ENCODE results near the gene AFF3. TPM values are rescaled to one million over a fixed set of nuclear protein-coding genes. Genes with fewer than 3 reads are reported as not detected.

Gene AFF3
- total RNA-seq, 1 experiment from 2014 or later, result not detected

GRCh38 chr2:99974682-99975375, 167.6 kb downstream of the AFF3 start:
- intact Hi-C loops (cut with micrococcal nuclease; ENCODE audit: unreplicated experiment), result no loop called here
- peaks cover 66% of the 10 kb centered on the region for H3K27me3 Mint-ChIP-seq (ENCODE audit: unreplicated experiment)

GRCh38 chr2:99974275-99974674, 168.1 kb downstream of the AFF3 start:
- H3K9me3 Mint-ChIP-seq (ENCODE audit: low read depth, unreplicated experiment), result no peaks in the 10 kb centered on the region
- DNase-seq, result no peak
- no peak overlapping the region for H3K4me3 Mint-ChIP-seq (ENCODE audit: low read depth, unreplicated experiment)
- intact Hi-C loops (cut with micrococcal nuclease; ENCODE audit: unreplicated experiment), result no loop called here
- H3K27me3 Mint-ChIP-seq (ENCODE audit: unreplicated experiment), result peaks cover 64% of the 10 kb centered on the region
- peaks cover 11% of the 10 kb centered on the region for H3K4me1 Mint-ChIP-seq (ENCODE audit: low read depth, unreplicated experiment)
- no TSS peak for BruUV-seq (replicated peaks)
- no peak overlapping the region for H3K27ac Mint-ChIP-seq (ENCODE audit: unreplicated experiment)
- no peak for TF ChIP-seq CTCF (IDR thresholded peaks at IDR 0.05; ENCODE audit: unreplicated experiment)
- H3K36me3 Mint-ChIP-seq (ENCODE audit: insufficient read depth, unreplicated experiment), result no peaks in the 10 kb centered on the region
- CTCF ChIA-PET, result no interaction called here

More at GRCh38 chr2:99974682-99975375, 167.6 kb downstream of the AFF3 start:
- Mint-ChIP-seq H3K4me1 (ENCODE audit: low read depth, unreplicated experiment) (peaks cover 10% of the 10 kb centered on the region), H3K4me3 (ENCODE audit: low read depth, unreplicated experiment) (no peak overlapping the region), H3K27ac (ENCODE audit: unreplicated experiment) (no peak overlapping the region), H3K9me3 (ENCODE audit: low read depth, unreplicated experiment) (no peaks in the 10 kb centered on the region), H3K36me3 (ENCODE audit: insufficient read depth, unreplicated experiment) (no peaks in the 10 kb centered on the region)
- no peak for TF ChIP-seq CTCF (IDR thresholded peaks at IDR 0.05; ENCODE audit: unreplicated experiment)
- BruUV-seq (replicated peaks), result no TSS peak
- CTCF ChIA-PET, result interaction anchor here (0.6 kb wide), 1 partner anchor 1097 kb away, joined by 3 read pairs; no protein-coding TSS in a partner anchor
- no peak for DNase-seq

DNA sequence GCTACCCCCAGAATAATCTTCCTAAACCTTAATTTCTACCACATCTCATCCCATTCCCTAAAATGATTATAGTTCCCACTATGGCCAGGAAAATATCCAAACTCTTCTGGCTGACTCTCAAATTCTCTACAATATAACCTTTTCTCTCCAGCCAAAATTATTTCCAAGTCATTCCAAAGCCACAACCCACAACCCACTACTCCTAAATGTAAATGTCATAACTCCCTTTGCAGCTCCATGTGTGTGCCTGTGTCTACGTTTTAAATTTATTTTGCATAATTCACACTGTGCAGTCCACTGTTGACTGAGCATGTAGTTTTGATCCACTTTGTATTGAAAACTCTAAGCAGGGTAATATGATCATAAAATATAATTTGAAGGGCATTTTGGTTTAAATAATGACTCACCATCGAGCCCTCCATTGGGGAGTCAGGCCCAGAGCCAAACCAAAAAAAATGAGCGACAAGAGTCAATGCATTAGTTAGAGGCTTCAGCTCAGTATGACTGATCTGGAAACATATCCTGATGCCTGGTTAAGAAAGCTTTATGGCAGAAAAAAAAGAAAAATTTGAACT, 171.0 kb downstream of the AFF3 start:
- no peak overlapping the region for H3K27ac Mint-ChIP-seq (ENCODE audit: unreplicated experiment)
- peaks cover 73% of the 10 kb centered on the region for H3K27me3 Mint-ChIP-seq (ENCODE audit: unreplicated experiment)
- no peak for TF ChIP-seq CTCF (IDR thresholded peaks at IDR 0.05; ENCODE audit: unreplicated experiment)
- CTCF ChIA-PET, result interaction anchor here (0.6 kb wide), 1 partner anchor 13 kb away, joined by 5 read pairs; no protein-coding TSS in a partner anchor
- peaks cover 11% of the 10 kb centered on the region for H3K4me1 Mint-ChIP-seq (ENCODE audit: low read depth, unreplicated experiment)
- no peaks in the 10 kb centered on the region for H3K36me3 Mint-ChIP-seq (ENCODE audit: insufficient read depth, unreplicated experiment)
- intact Hi-C loops (cut with micrococcal nuclease; ENCODE audit: unreplicated experiment), result no loop called here
- no peak for DNase-seq
- no peak overlapping the region for H3K4me3 Mint-ChIP-seq (ENCODE audit: low read depth, unreplicated experiment)
- H3K9me3 Mint-ChIP-seq (ENCODE audit: low read depth, unreplicated experiment), result no peaks in the 10 kb centered on the region
- no TSS peak for BruUV-seq (replicated peaks)

DNA sequence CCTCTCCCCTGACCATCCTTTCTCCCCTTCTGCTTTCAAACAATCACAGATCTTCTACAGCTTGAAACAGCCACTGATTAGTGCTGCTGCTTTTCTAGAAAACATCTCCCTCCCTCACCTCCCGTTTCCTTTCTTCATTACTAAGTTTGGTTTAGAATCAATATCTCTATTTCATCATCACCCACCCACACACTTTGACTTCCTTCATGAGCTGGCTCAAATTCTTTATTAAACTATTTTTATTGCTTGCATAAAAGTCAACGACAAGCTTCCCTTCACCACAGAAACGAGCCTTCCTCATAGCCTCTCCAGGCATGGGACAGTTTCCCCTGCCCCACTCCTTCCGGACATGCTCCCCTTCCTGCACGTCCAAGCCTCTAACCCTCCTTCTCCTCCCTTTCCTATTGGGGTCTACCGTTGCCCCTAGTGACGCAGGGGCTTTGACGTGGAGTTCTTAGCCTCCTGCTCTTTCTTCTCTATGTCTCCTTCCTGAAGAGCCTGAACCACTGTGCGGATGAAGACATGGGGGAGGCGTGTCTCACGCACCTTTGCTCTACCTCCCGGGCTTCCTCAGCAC, 172.0 kb downstream of the AFF3 start:
- no peak overlapping the region for H3K4me3 Mint-ChIP-seq (ENCODE audit: low read depth, unreplicated experiment)
- intact Hi-C loops (cut with micrococcal nuclease; ENCODE audit: unreplicated experiment), result no loop called here

More for the DNA sequence above, 172.0 kb downstream of the AFF3 start:
- TF ChIP-seq CTCF (IDR thresholded peaks at IDR 0.05; ENCODE audit: unreplicated experiment), result no peak
- DNase-seq, result no peak
- H3K27me3 Mint-ChIP-seq (ENCODE audit: unreplicated experiment), result peaks cover 73% of the 10 kb centered on the region
- H3K27ac Mint-ChIP-seq (ENCODE audit: unreplicated experiment), result peak overlapping the region; percentile 8
- peaks cover 11% of the 10 kb centered on the region for H3K4me1 Mint-ChIP-seq (ENCODE audit: low read depth, unreplicated experiment)
- no peaks in the 10 kb centered on the region for H3K9me3 Mint-ChIP-seq (ENCODE audit: low read depth, unreplicated experiment)
- no peaks in the 10 kb centered on the region for H3K36me3 Mint-ChIP-seq (ENCODE audit: insufficient read depth, unreplicated experiment)
- CTCF ChIA-PET, result no interaction called here
- BruUV-seq (replicated peaks), result no TSS peak

All from Calu3 (cell line).